ENCODE results near the gene SYT3. TPM values are rescaled to one million over a fixed set of nuclear protein-coding genes. Genes with fewer than 3 reads are reported as not detected.
A peak's percentile ranks its signal among the peaks of the same experiment; 100 is the strongest.

Gene SYT3
- total RNA-seq, 2 experiments from 2014 or later: 0.16 to 0.17 TPM

GRCh38 chr19:50647879-50648615, 8.4 kb upstream of the SYT3 start:
- peak; percentile 22 for DNase-seq (ENCODE audit: low spot score)
- ChIA-PET POLR2A (no interaction called here), CTCF (ENCODE audit: unreplicated experiment) (no interaction called here)
- Histone ChIP-seq H3K4me3 (ENCODE audit: low read depth, low read length, poor library complexity, severe bottlenecking) (no peak overlapping the region), H3K27ac (ENCODE audit: low read depth, low read length, poor library complexity, severe bottlenecking) (no peak overlapping the region), H3K9me3 (ENCODE audit: low read length) (no peaks in the 10 kb centered on the region), H3K36me3 (ENCODE audit: insufficient read depth, low read length) (no peaks in the 10 kb centered on the region), H3K9me2 (ENCODE audit: insufficient read depth, low read length) (no peaks in the 10 kb centered on the region), H4K20me1 (ENCODE audit: insufficient read depth, low read length) (no peaks in the 10 kb centered on the region), H3K4me1 (ENCODE audit: insufficient read depth, low read length, poor library complexity, severe bottlenecking) (peaks cover 22% of the 10 kb centered on the region), H3K4me2 (ENCODE audit: low read length) (peak overlapping the region; percentile 27; the same call in 1 of the 2 replicates), H3K79me2 (ENCODE audit: insufficient read depth, low read depth, low read length) (no peaks in the 10 kb centered on the region), H2AFZ (ENCODE audit: low read length) (peak overlapping the region; percentile 87; the same call in 1 of the 2 replicates)
- BruUV-seq (replicated peaks): no TSS peak
- intact Hi-C loops (cut with micrococcal nuclease; ENCODE audit: unreplicated experiment): no loop called here
- TF ChIP-seq CTCF (conservative IDR thresholded peaks at IDR 0.05; ENCODE audit: low read length): no peak

- no peaks in the 10 kb centered on the region for H3K79me2 ChIP-seq (ENCODE audit: insufficient read depth, low read depth, low read length)
- no peaks in the 10 kb centered on the region for H3K9me2 ChIP-seq (ENCODE audit: insufficient read depth, low read length)
- CTCF ChIA-PET (ENCODE audit: unreplicated experiment): no interaction called here
- TF ChIP-seq EZH2phosphoT487 (IDR thresholded peaks at IDR 0.05; ENCODE audit: borderline replicate concordance, low read depth, low read length) (no peak), CTCF (conservative IDR thresholded peaks at IDR 0.05; ENCODE audit: low read length) (no peak)
- POLR2A ChIA-PET: no interaction called here
- H3K36me3 ChIP-seq (ENCODE audit: insufficient read depth, low read length): no peaks in the 10 kb centered on the region
- H3K9me3 ChIP-seq (ENCODE audit: low read length): no peaks in the 10 kb centered on the region
- H2AFZ ChIP-seq (ENCODE audit: low read length): no peak overlapping the region
- no peaks in the 10 kb centered on the region for H4K20me1 ChIP-seq (ENCODE audit: insufficient read depth, low read length)
- BruUV-seq (replicated peaks): no TSS peak
- no peak overlapping the region for H3K4me3 ChIP-seq (ENCODE audit: low read depth, low read length, poor library complexity, severe bottlenecking)
- no peak for DNase-seq (ENCODE audit: low spot score)
- intact Hi-C loops (cut with micrococcal nuclease; ENCODE audit: unreplicated experiment): no loop called here
- H3K27ac ChIP-seq (ENCODE audit: low read depth, low read length, poor library complexity, severe bottlenecking): no peak overlapping the region
- peaks cover 22% of the 10 kb centered on the region for H3K4me1 ChIP-seq (ENCODE audit: insufficient read depth, low read length, poor library complexity, severe bottlenecking)
- H3K4me2 ChIP-seq (ENCODE audit: low read length): no peak overlapping the region
These were observed 6.6 kb upstream of the SYT3 start for GRCh38 chr19:50646074-50646807.

GRCh38 chr19:50645107-50645506, 5.4 kb upstream of the SYT3 start:
- ChIA-PET CTCF (ENCODE audit: unreplicated experiment) (no interaction called here), POLR2A (no interaction called here)
- intact Hi-C loops (cut with micrococcal nuclease; ENCODE audit: unreplicated experiment): no loop called here
- Histone ChIP-seq H3K4me3 (ENCODE audit: low read depth, low read length, poor library complexity, severe bottlenecking) (no peak overlapping the region), H3K4me1 (ENCODE audit: insufficient read depth, low read length, poor library complexity, severe bottlenecking) (peaks cover 21% of the 10 kb centered on the region), H4K20me1 (ENCODE audit: insufficient read depth, low read length) (no peaks in the 10 kb centered on the region), H3K4me2 (ENCODE audit: low read length) (no peak overlapping the region), H3K9me3 (ENCODE audit: low read length) (no peaks in the 10 kb centered on the region), H3K79me2 (ENCODE audit: insufficient read depth, low read depth, low read length) (no peaks in the 10 kb centered on the region), H3K27ac (ENCODE audit: low read depth, low read length, poor library complexity, severe bottlenecking) (no peak overlapping the region), H3K9me2 (ENCODE audit: insufficient read depth, low read length) (no peaks in the 10 kb centered on the region), H2AFZ (ENCODE audit: low read length) (no peak overlapping the region), H3K36me3 (ENCODE audit: insufficient read depth, low read length) (no peaks in the 10 kb centered on the region)
- no peak for DNase-seq (ENCODE audit: low spot score)
- BruUV-seq (replicated peaks): no TSS peak
- TF ChIP-seq EZH2phosphoT487 (IDR thresholded peaks at IDR 0.05; ENCODE audit: borderline replicate concordance, low read depth, low read length) (no peak), CTCF (conservative IDR thresholded peaks at IDR 0.05; ENCODE audit: low read length) (no peak)

Data from OCI-LY7 (cell line).